Measurements from ENCODE around the gene EIF4G1.

Gene EIF4G1

GRCh38 chr3:184358124-184358767, 43.8 kb downstream of the EIF4G1 start:
- intact Hi-C loops (cut with DNase I; ENCODE audit: low total_unique reads): no loop called here
- Histone ChIP-seq H3K4me1 (peaks cover 0 to 28% (median 7%) of the 10 kb centered on the region in 4 donors), H3K4me3 (no peak overlapping the region), H3K9me3 (no peaks in the 10 kb centered on the region), H3K27ac (no peak overlapping the region), H3K36me3 (peaks cover 0 to 29% (median 7%) of the 10 kb centered on the region in 3 donors), H3K27me3 (no peaks in the 10 kb centered on the region)
- DNase-seq: no peak
- no peak for TF ChIP-seq CTCF (IDR thresholded peaks at IDR 0.05)

- H3K27ac ChIP-seq: no peak overlapping the region
- no peak for TF ChIP-seq CTCF (IDR thresholded peaks at IDR 0.05)
- intact Hi-C loops (cut with DNase I; ENCODE audit: low total_unique reads): no loop called here
- no peaks in the 10 kb centered on the region for H3K9me3 ChIP-seq
- no peak overlapping the region for H3K4me3 ChIP-seq
- H3K27me3 ChIP-seq: no peaks in the 10 kb centered on the region
- peaks cover 0 to 34% (median 12%) of the 10 kb centered on the region in 4 donors for H3K4me1 ChIP-seq
- H3K36me3 ChIP-seq: peaks cover 0 to 29% (median 7%) of the 10 kb centered on the region in 3 donors
- DNase-seq: no peak
Measured at GRCh38 chr3:184358921-184359350, 44.5 kb downstream of the EIF4G1 start.

- Histone ChIP-seq H3K27me3 (no peaks in the 10 kb centered on the region), H3K4me1 (peaks cover 0 to 35% (median 17%) of the 10 kb centered on the region in 4 donors), H3K9me3 (no peaks in the 10 kb centered on the region), H3K27ac (no peak overlapping the region), H3K36me3 (peaks cover 0 to 29% (median 7%) of the 10 kb centered on the region in 3 donors), H3K4me3 (no peak overlapping the region)
- DNase-seq: no peak
- intact Hi-C loops (cut with DNase I; ENCODE audit: low total_unique reads): no loop called here
- TF ChIP-seq CTCF (IDR thresholded peaks at IDR 0.05): no peak
Measured at GRCh38 chr3:184359610-184360009, 45.2 kb downstream of the EIF4G1 start.

- no peak for TF ChIP-seq CTCF (IDR thresholded peaks at IDR 0.05)
- no peaks in the 10 kb centered on the region for H3K27me3 ChIP-seq
- H3K4me3 ChIP-seq: peak overlapping the region; percentile 69 to 96
- peak overlapping the region; percentile 97 to 98 for H3K27ac ChIP-seq
- peaks cover 0 to 35% (median 18%) of the 10 kb centered on the region in 4 donors for H3K4me1 ChIP-seq
- peaks cover 0 to 31% (median 1%) of the 10 kb centered on the region in 3 donors for H3K36me3 ChIP-seq
- intact Hi-C loops (cut with DNase I; ENCODE audit: low total_unique reads): no loop called here
- DNase-seq: no peak
- H3K9me3 ChIP-seq: no peaks in the 10 kb centered on the region
Measured at GRCh38 chr3:184360070-184360928, 45.9 kb downstream of the EIF4G1 start.

GRCh38 chr3:184360929-184361531, 46.6 kb downstream of the EIF4G1 start:
- Histone ChIP-seq H3K9me3 (no peaks in the 10 kb centered on the region), H3K27ac (peak overlapping the region; percentile 97 to 98), H3K36me3 (peaks cover 0 to 28% (median under 1%) of the 10 kb centered on the region in 3 donors), H3K4me1 (peaks cover 0 to 35% (median 18%) of the 10 kb centered on the region in 4 donors), H3K27me3 (no peaks in the 10 kb centered on the region), H3K4me3 (peak overlapping the region; percentile 69 to 96)
- no peak for DNase-seq
- intact Hi-C loops (cut with DNase I; ENCODE audit: low total_unique reads): no loop called here
- no peak for TF ChIP-seq CTCF (IDR thresholded peaks at IDR 0.05)

All from tibial artery (tissue), 4 donors.